Measurements from ENCODE around the gene SPEM1.
A peak's percentile ranks its signal among the peaks of the same experiment; 100 is the strongest.

Gene SPEM1

GRCh38 chr17:7437950-7438614 is 18.0 kb downstream of the SPEM1 start:
- peak; percentile 68 for DNase-seq
- in situ Hi-C loops (cut with MboI; ENCODE audit: low pct_unique_long_range_greater_than_20kb, low sequenced_read_pairs): no loop called here

GRCh38 chr17:7438656-7439460 is 18.7 kb downstream of the SPEM1 start:
- no peak for DNase-seq
- in situ Hi-C loops (cut with MboI; ENCODE audit: low pct_unique_long_range_greater_than_20kb, low sequenced_read_pairs): no loop called here

- in situ Hi-C loops (cut with MboI; ENCODE audit: low pct_unique_long_range_greater_than_20kb, low sequenced_read_pairs): no loop called here
These were observed 19.5 kb downstream of the SPEM1 start, which contains the start of gene FGF11 for GRCh38 chr17:7439462-7440112. TSS of gene FGF11 (plus strand) at chr17:7439512. CDS start at chr17:7439621, 109 bp downstream.

GRCh38 chr17:7440113-7440833 is 20.1 kb downstream of the SPEM1 start:
- DNase-seq: no peak
- in situ Hi-C loops (cut with MboI; ENCODE audit: low pct_unique_long_range_greater_than_20kb, low sequenced_read_pairs): no loop called here

More at GRCh38 chr17:7439462-7440112, 19.5 kb downstream of the SPEM1 start, which contains the start of gene FGF11:
- DNase-seq: no peak

GRCh38 chr17:7440834-7441195 is 20.7 kb downstream of the SPEM1 start:
- no peak for DNase-seq
- in situ Hi-C loops (cut with MboI; ENCODE audit: low pct_unique_long_range_greater_than_20kb, low sequenced_read_pairs): no loop called here

- no peak for DNase-seq
These were observed 21.1 kb downstream of the SPEM1 start for GRCh38 chr17:7441266-7441665.

GRCh38 chr17:7442142-7442541 is 22.0 kb downstream of the SPEM1 start:
- no peak for DNase-seq
- in situ Hi-C loops (cut with MboI; ENCODE audit: low pct_unique_long_range_greater_than_20kb, low sequenced_read_pairs): no loop called here

More at GRCh38 chr17:7441266-7441665, 21.1 kb downstream of the SPEM1 start:
- in situ Hi-C loops (cut with MboI; ENCODE audit: low pct_unique_long_range_greater_than_20kb, low sequenced_read_pairs): no loop called here

- no peak for DNase-seq
- in situ Hi-C loops (cut with MboI; ENCODE audit: low pct_unique_long_range_greater_than_20kb, low sequenced_read_pairs): no loop called here
These were observed 23.7 kb downstream of the SPEM1 start for GRCh38 chr17:7443499-7444485.

GRCh38 chr17:7444682-7445618 is 24.8 kb downstream of the SPEM1 start, which contains the start of gene CHRNB1:
TSS of gene CHRNB1 (plus strand) at chr17:7445061. CDS start at chr17:7445128, 67 bp downstream.
- DNase-seq: no peak

GRCh38 chr17:7445619-7445968 is 25.5 kb downstream of the SPEM1 start:
- in situ Hi-C loops (cut with MboI; ENCODE audit: low pct_unique_long_range_greater_than_20kb, low sequenced_read_pairs): no loop called here
- DNase-seq: no peak

More at GRCh38 chr17:7444682-7445618, 24.8 kb downstream of the SPEM1 start, which contains the start of gene CHRNB1:
- in situ Hi-C loops (cut with MboI; ENCODE audit: low pct_unique_long_range_greater_than_20kb, low sequenced_read_pairs): no loop called here

- DNase-seq: no peak
- in situ Hi-C loops (cut with MboI; ENCODE audit: low pct_unique_long_range_greater_than_20kb, low sequenced_read_pairs): no loop called here
These were observed 28.3 kb downstream of the SPEM1 start for GRCh38 chr17:7448461-7448860.

- DNase-seq: no peak
- in situ Hi-C loops (cut with MboI; ENCODE audit: low pct_unique_long_range_greater_than_20kb, low sequenced_read_pairs): no loop called here
These were observed 39.9 kb downstream of the SPEM1 start for GRCh38 chr17:7459961-7460545.

- DNase-seq: no peak
- in situ Hi-C loops (cut with MboI; ENCODE audit: low pct_unique_long_range_greater_than_20kb, low sequenced_read_pairs): no loop called here
These were observed 40.9 kb downstream of the SPEM1 start for GRCh38 chr17:7460850-7461660.

GRCh38 chr17:7462474-7463371 is 42.6 kb downstream of the SPEM1 start:
- DNase-seq: no peak
- in situ Hi-C loops (cut with MboI; ENCODE audit: low pct_unique_long_range_greater_than_20kb, low sequenced_read_pairs): no loop called here

GRCh38 chr17:7463372-7463846 is 43.3 kb downstream of the SPEM1 start:
- DNase-seq: no peak
- in situ Hi-C loops (cut with MboI; ENCODE audit: low pct_unique_long_range_greater_than_20kb, low sequenced_read_pairs): no loop called here

All from KBM-7 (cell line).